ENCODE results near the gene SMAD6. TPM values are rescaled to one million over a fixed set of nuclear protein-coding genes. Genes with fewer than 3 reads are reported as not detected.

Gene SMAD6
- total RNA-seq, 8 experiments from 2014 or later: 1.2 to 43.3 (median 3.9) TPM

- H3K27ac ChIP-seq: no peak overlapping the region
- no peak overlapping the region for H3K4me3 ChIP-seq
- 84 to 100% (median 97%) methylated on average over 1 to 4 of the region's 4 CpGs for WGBS, 10 experiments
- in situ Hi-C loops (cut with MboI; ENCODE audit: low pct_unique_long_range_greater_than_20kb in 2 of 9, low sequenced_read_pairs in 9 of 9, unreplicated experiment in 9 of 9): loop anchor here in 1 of 9 experiments (25.0 kb wide), 1 partner anchor 217 kb away; no protein-coding TSS in a partner anchor
- ATAC-seq (replicated peaks in 6 of 8): peak in 1 of 8 experiments; percentile 32
- H3K4me1 ChIP-seq (replicated peaks in 1 of 2): no peaks in the 10 kb centered on the region
Measured at GRCh38 chr15:66829551-66830121, 127.6 kb downstream of the SMAD6 start.

GRCh38 chr15:66830358-66830757, 128.3 kb downstream of the SMAD6 start:
- ATAC-seq (replicated peaks in 6 of 8): peak in 2 of 8 experiments; percentile 17 to 58
- in situ Hi-C loops (cut with MboI; ENCODE audit: low pct_unique_long_range_greater_than_20kb in 2 of 9, low sequenced_read_pairs in 9 of 9, unreplicated experiment in 9 of 9): loop anchor here in 1 of 9 experiments (25.0 kb wide), 1 partner anchor 218 kb away; no protein-coding TSS in a partner anchor
- no peak overlapping the region for H3K4me3 ChIP-seq
- 0 to 80% (median 55%) methylated on average over 1 to 6 of the region's 6 CpGs; no CpG with 5 or more reads in 3 of the 10 experiments for WGBS, 10 experiments
- H3K4me1 ChIP-seq (replicated peaks in 1 of 2): no peaks in the 10 kb centered on the region
- H3K27ac ChIP-seq: no peak overlapping the region

- Histone ChIP-seq H3K27ac (no peak overlapping the region), H3K4me1 (replicated peaks in 1 of 2) (no peaks in the 10 kb centered on the region), H3K4me3 (no peak overlapping the region)
- in situ Hi-C loops (cut with MboI; ENCODE audit: low pct_unique_long_range_greater_than_20kb in 2 of 9, low sequenced_read_pairs in 9 of 9, unreplicated experiment in 9 of 9): loop anchor here in 1 of 9 experiments (25.0 kb wide), 1 partner anchor 219 kb away; no protein-coding TSS in a partner anchor
- no peak for ATAC-seq (replicated peaks in 6 of 8)
- 80 to 100% (median 83%) methylated on average over 1 to 3 of the region's 3 CpGs; no CpG with 5 or more reads in 6 of the 10 experiments for whole genome bisulfite sequencing, 10 experiments
Measured at GRCh38 chr15:66830823-66831222, 128.8 kb downstream of the SMAD6 start.

GRCh38 chr15:66831289-66831688, 129.3 kb downstream of the SMAD6 start:
- 53 to 93% (median 82%) methylated on average over 1 to 4 of the region's 4 CpGs; no CpG with 5 or more reads in 2 of the 10 experiments for WGBS, 10 experiments
- no peak overlapping the region for H3K27ac ChIP-seq
- in situ Hi-C loops (cut with MboI; ENCODE audit: low pct_unique_long_range_greater_than_20kb in 2 of 9, low sequenced_read_pairs in 9 of 9, unreplicated experiment in 9 of 9): loop anchor here in 1 of 9 experiments (25.0 kb wide), 1 partner anchor 219 kb away; no protein-coding TSS in a partner anchor
- no peak for ATAC-seq (replicated peaks in 6 of 8)
- H3K4me1 ChIP-seq (replicated peaks in 1 of 2): no peaks in the 10 kb centered on the region
- no peak overlapping the region for H3K4me3 ChIP-seq

GRCh38 chr15:66831801-66832390, 129.9 kb downstream of the SMAD6 start:
- Histone ChIP-seq H3K4me3 (no peak overlapping the region), H3K27ac (no peak overlapping the region), H3K4me1 (replicated peaks in 1 of 2) (no peaks in the 10 kb centered on the region)
- in situ Hi-C loops (cut with MboI; ENCODE audit: low pct_unique_long_range_greater_than_20kb in 2 of 9, low sequenced_read_pairs in 9 of 9, unreplicated experiment in 9 of 9): loop anchor here in 1 of 9 experiments (25.0 kb wide), 1 partner anchor 220 kb away; no protein-coding TSS in a partner anchor
- 33 to 100% (median 88%) methylated on average over 1 to 5 of the region's 14 CpGs; no CpG with 5 or more reads in 3 of the 10 experiments for WGBS, 10 experiments
- ATAC-seq (replicated peaks in 6 of 8): no peak

Other genes with a start within 250 kb of the SMAD6 start
- 10 to 100 TPM; 23.8 to 43.1 (median 31.7) TPM for gene SNAPC5, start 204.5 kb upstream of the SMAD6 start, total RNA-seq
- gene RPL4, start 197.4 kb upstream of the SMAD6 start, total RNA-seq: 1,000 to 10,000 TPM; 2,214 to 4,603 (median 3,581) TPM
- 10 to 100 TPM in 7 of 8 experiments, 1 to 10 TPM in 1; 9.0 to 24.5 (median 18.1) TPM for gene ZWILCH, start 196.9 kb upstream of the SMAD6 start, total RNA-seq
- 1 to 10 TPM in 1 of 8 experiments, under 1 TPM in 7; 0.09 to 1.5 (median 0.67) TPM for gene LCTL, start 136.2 kb upstream of the SMAD6 start, total RNA-seq

All from motor neuron (in vitro differentiated cells).